ENCODE data around the gene CHST1. TPM values are rescaled to one million over a fixed set of nuclear protein-coding genes. Genes with fewer than 3 reads are reported as not detected.
A peak's percentile ranks its signal among the peaks of the same experiment; 100 is the strongest.

Gene CHST1
- total and polyA plus RNA-seq, 4 donors: 6.0 to 31.0 (median 13.1) TPM

DNA sequence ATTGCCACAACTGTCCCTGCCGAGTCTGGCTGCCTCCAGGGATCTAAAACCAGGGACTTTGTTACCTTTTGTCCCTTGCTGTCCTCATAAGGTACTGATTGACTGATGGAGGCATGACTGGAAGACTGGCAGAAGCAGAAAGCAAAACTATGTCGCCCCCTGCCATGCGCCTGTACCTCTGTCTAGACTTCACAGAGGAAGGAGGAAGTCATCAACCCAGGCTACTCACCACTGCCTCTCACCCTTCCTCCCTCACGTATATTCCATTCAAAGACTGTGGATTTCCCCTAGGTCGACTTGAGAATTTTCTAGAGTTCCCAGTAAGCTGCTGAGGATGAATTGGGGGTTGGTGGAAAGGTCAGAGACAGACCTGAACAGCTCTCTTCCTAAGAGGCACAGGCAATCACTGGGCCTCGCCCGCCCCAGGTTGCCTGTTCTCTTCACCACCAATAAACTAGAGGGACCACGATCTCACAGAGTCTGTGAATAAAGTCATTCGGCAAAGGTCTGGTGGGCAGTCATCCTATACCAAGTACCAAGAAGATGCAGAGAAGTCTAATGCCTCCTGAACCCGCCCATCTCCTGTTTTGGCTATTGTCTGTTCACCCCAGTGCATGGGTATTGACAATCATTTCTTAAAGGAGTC, 27.5 kb upstream of the CHST1 start:
- DNase-seq (peak in 1 of 2 donors; percentile 16), ATAC-seq (ENCODE audit: low FRiP score) (no peak)
- H3K27me3 ChIP-seq (ENCODE audit: control insufficient read depth in 1 of 2, insufficient read depth in 2 of 2, low read length in 1 of 2): no peaks in the 10 kb centered on the region
- H3K36me3 ChIP-seq (ENCODE audit: control insufficient read depth in 1 of 2, insufficient read depth in 2 of 2, low read length in 1 of 2): no peaks in the 10 kb centered on the region
- intact Hi-C loops (cut with DNase I): no loop called here
- H3K9me3 ChIP-seq (ENCODE audit: control insufficient read depth, low read length): no peaks in the 10 kb centered on the region
- 90 to 91% methylated on average over 10 of the region's 10 CpGs for WGBS, 2 donors
- H3K4me3 ChIP-seq (ENCODE audit: low read length in 2 of 2): no peak overlapping the region
- H3K27ac ChIP-seq (ENCODE audit: low read depth in 1 of 2, low read length in 2 of 2): no peak overlapping the region
- no peaks in the 10 kb centered on the region for H3K4me1 ChIP-seq (ENCODE audit: control insufficient read depth in 1 of 2, insufficient read depth in 2 of 2, low read length in 2 of 2)

DNA sequence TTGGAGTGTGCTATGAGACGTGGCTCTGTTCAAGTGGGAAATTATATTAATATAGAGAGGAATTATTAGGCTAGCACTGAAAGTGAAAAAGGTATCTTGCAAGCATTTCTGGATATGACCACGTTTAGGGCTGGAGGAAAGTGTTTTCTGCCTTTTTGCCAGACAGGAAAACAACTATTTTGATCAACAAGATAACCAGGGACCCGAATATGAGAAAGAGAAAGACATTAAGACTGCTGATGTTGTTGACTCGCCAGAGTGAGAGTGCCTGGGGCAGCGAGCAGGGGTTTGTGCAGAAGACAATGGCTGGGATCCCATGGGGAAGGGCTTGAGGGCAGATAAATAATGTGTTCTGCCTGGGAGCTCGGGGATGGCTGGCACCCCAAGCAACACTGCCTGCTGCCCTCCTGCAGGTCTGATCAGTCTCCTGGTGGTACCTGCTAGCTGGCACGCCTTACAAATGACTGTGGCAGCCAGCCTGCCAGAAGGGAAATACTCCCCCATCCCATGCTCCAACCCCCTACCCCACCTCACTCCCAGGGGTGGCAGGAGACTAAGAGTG, 23.1 kb upstream of the CHST1 start:
- Histone ChIP-seq H3K36me3 (ENCODE audit: control insufficient read depth in 1 of 2, insufficient read depth in 2 of 2, low read length in 1 of 2) (no peaks in the 10 kb centered on the region), H3K4me3 (ENCODE audit: low read length in 2 of 2) (no peak overlapping the region), H3K9me3 (ENCODE audit: control insufficient read depth, low read length) (no peaks in the 10 kb centered on the region), H3K27me3 (ENCODE audit: control insufficient read depth in 1 of 2, insufficient read depth in 2 of 2, low read length in 1 of 2) (no peaks in the 10 kb centered on the region), H3K27ac (ENCODE audit: low read depth in 1 of 2, low read length in 2 of 2) (no peak overlapping the region), H3K4me1 (ENCODE audit: control insufficient read depth in 1 of 2, insufficient read depth in 2 of 2, low read length in 2 of 2) (no peaks in the 10 kb centered on the region)
- intact Hi-C loops (cut with DNase I): no loop called here
- DNase-seq (peak in 1 of 2 donors; percentile 57), ATAC-seq (ENCODE audit: low FRiP score) (no peak)
- WGBS, 2 donors: 82 to 86% methylated on average over 7 of the region's 7 CpGs

- intact Hi-C loops (cut with DNase I): no loop called here
These were observed 22.4 kb upstream of the CHST1 start for GRCh38 chr11:45687836-45688235.

DNA sequence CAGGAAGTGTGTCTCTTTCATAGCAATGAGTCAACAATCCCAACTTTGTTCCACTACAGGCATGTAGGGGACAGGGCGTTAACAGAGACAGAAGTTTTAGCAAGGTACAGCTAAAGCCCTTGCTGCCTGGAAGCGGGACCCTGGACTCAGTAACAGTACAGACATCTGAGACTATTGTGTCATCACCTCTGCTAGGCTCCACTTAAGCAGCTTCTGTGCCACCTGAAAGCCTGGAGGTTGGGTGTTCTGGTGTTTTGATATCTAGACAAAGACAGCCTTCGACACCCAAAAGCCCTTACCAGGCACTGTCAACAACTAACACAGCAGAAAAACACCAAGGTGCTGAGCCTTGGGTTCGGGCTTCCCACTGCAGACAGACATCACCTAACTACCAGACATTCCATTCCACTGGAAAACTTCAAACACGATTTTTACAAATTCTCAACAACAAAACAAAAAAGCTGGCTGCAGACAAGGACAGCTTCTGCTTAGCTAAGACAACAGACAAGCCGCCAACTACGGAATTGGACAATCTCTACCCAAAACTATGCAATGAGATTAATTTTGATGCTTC, 20.6 kb upstream of the CHST1 start:
- Histone ChIP-seq H3K27ac (ENCODE audit: low read depth in 1 of 2, low read length in 2 of 2) (no peak overlapping the region), H3K9me3 (ENCODE audit: control insufficient read depth, low read length) (no peaks in the 10 kb centered on the region), H3K27me3 (ENCODE audit: control insufficient read depth in 1 of 2, insufficient read depth in 2 of 2, low read length in 1 of 2) (no peaks in the 10 kb centered on the region), H3K36me3 (ENCODE audit: control insufficient read depth in 1 of 2, insufficient read depth in 2 of 2, low read length in 1 of 2) (no peaks in the 10 kb centered on the region), H3K4me3 (ENCODE audit: low read length in 2 of 2) (no peak overlapping the region), H3K4me1 (ENCODE audit: control insufficient read depth in 1 of 2, insufficient read depth in 2 of 2, low read length in 2 of 2) (no peaks in the 10 kb centered on the region)
- no peak for ATAC-seq (ENCODE audit: low FRiP score)
- peak in 1 of 2 donors; percentile 15 for DNase-seq
- intact Hi-C loops (cut with DNase I): no loop called here
- WGBS, 2 donors: 89 to 93% methylated on average over 7 of the region's 7 CpGs

More at GRCh38 chr11:45687836-45688235, 22.4 kb upstream of the CHST1 start:
- 48% methylated on average over 6 of the region's 6 CpGs for WGBS, 2 donors
- H3K4me1 ChIP-seq (ENCODE audit: control insufficient read depth in 1 of 2, insufficient read depth in 2 of 2, low read length in 2 of 2): no peaks in the 10 kb centered on the region
- no peak overlapping the region for H3K27ac ChIP-seq (ENCODE audit: low read depth in 1 of 2, low read length in 2 of 2)
- ATAC-seq (ENCODE audit: low FRiP score): no peak
- peak in 1 of 2 donors; percentile 16 for DNase-seq
- no peaks in the 10 kb centered on the region for H3K36me3 ChIP-seq (ENCODE audit: control insufficient read depth in 1 of 2, insufficient read depth in 2 of 2, low read length in 1 of 2)
- H3K27me3 ChIP-seq (ENCODE audit: control insufficient read depth in 1 of 2, insufficient read depth in 2 of 2, low read length in 1 of 2): no peaks in the 10 kb centered on the region
- no peaks in the 10 kb centered on the region for H3K9me3 ChIP-seq (ENCODE audit: control insufficient read depth, low read length)
- H3K4me3 ChIP-seq (ENCODE audit: low read length in 2 of 2): no peak overlapping the region

DNA sequence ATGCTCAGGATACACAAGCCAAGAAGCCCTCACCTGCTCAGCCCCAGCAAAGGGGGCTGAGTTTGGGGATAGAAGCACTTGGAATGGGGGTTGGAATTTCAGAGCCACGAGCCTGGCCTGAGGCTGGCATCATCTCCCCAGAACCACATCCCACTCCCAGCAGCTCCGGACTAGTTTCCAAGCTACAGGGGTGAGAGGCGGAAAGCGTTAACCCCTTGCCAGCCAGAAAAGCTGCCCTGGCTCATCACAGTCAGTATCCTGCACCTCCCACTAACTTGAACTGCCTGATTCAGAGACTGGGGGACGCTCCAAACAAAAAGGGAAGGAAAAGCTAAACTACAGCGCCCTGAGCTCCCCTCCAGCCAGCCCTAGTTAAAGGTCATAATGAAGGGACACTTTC, 19.0 kb upstream of the CHST1 start:
- WGBS, 2 donors: 81 to 83% methylated on average over 6 of the region's 6 CpGs
- intact Hi-C loops (cut with DNase I): no loop called here
- H3K27me3 ChIP-seq (ENCODE audit: control insufficient read depth in 1 of 2, insufficient read depth in 2 of 2, low read length in 1 of 2): no peaks in the 10 kb centered on the region

DNA sequence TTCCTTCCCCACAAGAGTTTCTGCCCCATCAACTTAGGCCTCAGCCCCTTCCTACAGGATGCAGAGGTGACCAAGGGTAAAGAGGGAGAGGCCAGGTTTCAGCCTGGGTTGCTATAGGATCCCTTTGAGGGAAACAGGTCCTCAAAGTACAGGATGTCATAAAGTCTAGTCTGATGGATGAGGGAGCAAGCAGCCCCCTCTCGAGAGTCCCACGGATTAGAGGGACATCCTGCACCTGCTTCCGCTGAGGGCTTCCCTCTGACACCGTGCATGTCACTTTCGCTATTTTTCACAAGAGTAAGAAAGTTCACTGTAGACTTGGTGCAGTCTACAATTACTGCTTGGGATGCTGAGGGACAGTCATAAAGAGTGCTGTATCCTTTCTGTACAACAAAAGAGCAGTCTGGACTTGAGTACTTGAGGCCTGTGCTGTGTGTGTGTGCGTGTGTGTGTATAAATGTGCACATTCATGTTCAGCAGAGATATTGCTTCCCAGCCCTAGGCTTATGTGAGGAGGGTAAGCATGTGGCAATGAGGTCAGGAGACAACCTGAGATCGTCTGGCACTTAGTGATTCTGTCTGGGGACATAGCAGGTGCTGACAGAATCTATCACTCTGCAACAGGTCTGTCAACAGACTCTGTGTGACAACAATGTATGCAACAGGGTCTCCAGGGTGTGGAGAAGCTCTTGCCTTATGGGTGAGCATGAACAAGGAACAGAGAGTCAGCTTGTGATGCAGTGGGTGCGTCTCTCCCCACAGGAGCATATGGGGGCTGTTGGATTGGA, 18.0 kb upstream of the CHST1 start:
- DNase-seq: peak in 1 of 2 donors; percentile 10
- Histone ChIP-seq H3K4me1 (ENCODE audit: control insufficient read depth in 1 of 2, insufficient read depth in 2 of 2, low read length in 2 of 2) (no peaks in the 10 kb centered on the region), H3K4me3 (ENCODE audit: low read length in 2 of 2) (no peak overlapping the region), H3K27ac (ENCODE audit: low read depth in 1 of 2, low read length in 2 of 2) (no peak overlapping the region), H3K9me3 (ENCODE audit: control insufficient read depth, low read length) (no peaks in the 10 kb centered on the region), H3K36me3 (ENCODE audit: control insufficient read depth in 1 of 2, insufficient read depth in 2 of 2, low read length in 1 of 2) (no peaks in the 10 kb centered on the region), H3K27me3 (ENCODE audit: control insufficient read depth in 1 of 2, insufficient read depth in 2 of 2, low read length in 1 of 2) (no peaks in the 10 kb centered on the region)
- intact Hi-C loops (cut with DNase I): no loop called here
- ATAC-seq (ENCODE audit: low FRiP score): no peak
- 93 to 94% methylated on average over 8 of the region's 8 CpGs for WGBS, 2 donors

More for the DNA sequence above, 19.0 kb upstream of the CHST1 start:
- no peak overlapping the region for H3K27ac ChIP-seq (ENCODE audit: low read depth in 1 of 2, low read length in 2 of 2)
- no peaks in the 10 kb centered on the region for H3K36me3 ChIP-seq (ENCODE audit: control insufficient read depth in 1 of 2, insufficient read depth in 2 of 2, low read length in 1 of 2)
- ATAC-seq (ENCODE audit: low FRiP score) (no peak), DNase-seq (peak in 1 of 2 donors; percentile 19)
- no peaks in the 10 kb centered on the region for H3K4me1 ChIP-seq (ENCODE audit: control insufficient read depth in 1 of 2, insufficient read depth in 2 of 2, low read length in 2 of 2)
- no peaks in the 10 kb centered on the region for H3K9me3 ChIP-seq (ENCODE audit: control insufficient read depth, low read length)
- no peak overlapping the region for H3K4me3 ChIP-seq (ENCODE audit: low read length in 2 of 2)

- H3K36me3 ChIP-seq (ENCODE audit: control insufficient read depth in 1 of 2, insufficient read depth in 2 of 2, low read length in 1 of 2): no peaks in the 10 kb centered on the region
- 81 to 82% methylated on average over 7 of the region's 7 CpGs for WGBS, 2 donors
- ATAC-seq (ENCODE audit: low FRiP score) (no peak), DNase-seq (peak in 1 of 2 donors; percentile 35)
- no peak overlapping the region for H3K4me3 ChIP-seq (ENCODE audit: low read length in 2 of 2)
- H3K4me1 ChIP-seq (ENCODE audit: control insufficient read depth in 1 of 2, insufficient read depth in 2 of 2, low read length in 2 of 2): no peaks in the 10 kb centered on the region
- intact Hi-C loops (cut with DNase I): no loop called here
- H3K27ac ChIP-seq (ENCODE audit: low read depth in 1 of 2, low read length in 2 of 2): no peak overlapping the region
- no peaks in the 10 kb centered on the region for H3K9me3 ChIP-seq (ENCODE audit: control insufficient read depth, low read length)
- no peaks in the 10 kb centered on the region for H3K27me3 ChIP-seq (ENCODE audit: control insufficient read depth in 1 of 2, insufficient read depth in 2 of 2, low read length in 1 of 2)
These were observed 14.4 kb upstream of the CHST1 start for GRCh38 chr11:45679806-45680205.

GRCh38 chr11:45678976-45679375, 13.6 kb upstream of the CHST1 start:
- intact Hi-C loops (cut with DNase I): no loop called here
- H3K9me3 ChIP-seq (ENCODE audit: control insufficient read depth, low read length): no peaks in the 10 kb centered on the region
- no peak overlapping the region for H3K27ac ChIP-seq (ENCODE audit: low read depth in 1 of 2, low read length in 2 of 2)
- ATAC-seq (ENCODE audit: low FRiP score) (no peak), DNase-seq (peak in 1 of 2 donors; percentile 47)
- WGBS, 2 donors: 69% methylated on average over 7 of the region's 7 CpGs
- no peaks in the 10 kb centered on the region for H3K36me3 ChIP-seq (ENCODE audit: control insufficient read depth in 1 of 2, insufficient read depth in 2 of 2, low read length in 1 of 2)
- no peaks in the 10 kb centered on the region for H3K4me1 ChIP-seq (ENCODE audit: control insufficient read depth in 1 of 2, insufficient read depth in 2 of 2, low read length in 2 of 2)
- H3K4me3 ChIP-seq (ENCODE audit: low read length in 2 of 2): no peak overlapping the region
- no peaks in the 10 kb centered on the region for H3K27me3 ChIP-seq (ENCODE audit: control insufficient read depth in 1 of 2, insufficient read depth in 2 of 2, low read length in 1 of 2)

All from aorta (tissue), 5 donors.